Naive B cell (primary cell): ENCODE measurements around the gene ERP44. TPM values are rescaled to one million over a fixed set of nuclear protein-coding genes. Genes with fewer than 3 reads are reported as not detected.
A peak's percentile ranks its signal among the peaks of the same experiment; 100 is the strongest.

Experiments used
- ATAC-seq, 2 donors: fragments of 150-1000 bp; cut with Tn5 transposase; 2 replicates each; pipeline ENCODE4 v1.10.0; 2021; ENCODE audit warnings: low read depth in 2 of 2, mild to moderate bottlenecking in 2 of 2, moderate library complexity in 2 of 2
- DNase-seq: peaks from one replicate; pipeline ENCODE4 v3.0.0; 2022
- H3K27ac Mint-ChIP-seq, 6 donors: one replicate each; pipeline ENCODE4 v1.8.0; 2020 to 2022; ENCODE audit warnings: mild to moderate bottlenecking in 6 of 6, mixed read lengths in 6 of 6, moderate library complexity in 5 of 6, inconsistent platforms in 2 of 6
- H3K27me3 Mint-ChIP-seq, 3 donors: one replicate each; pipeline ENCODE4 v1.8.0; 2021 to 2022; ENCODE audit warnings: mixed read lengths in 3 of 3, mild to moderate bottlenecking in 1 of 3
- H3K36me3 Mint-ChIP-seq, 2 donors: one replicate each; pipeline ENCODE4 v1.8.0; 2020 to 2022; ENCODE audit warnings: mixed read lengths in 2 of 2, inconsistent platforms in 1 of 2, mild to moderate bottlenecking in 1 of 2
- H3K4me1 Mint-ChIP-seq, 3 donors: one replicate each; pipeline ENCODE4 v1.8.0; 2020 to 2022; ENCODE audit warnings: mixed read lengths in 3 of 3, inconsistent platforms in 1 of 3, mild to moderate bottlenecking in 1 of 3, moderate library complexity in 1 of 3
- H3K4me3 Mint-ChIP-seq, 8 donors: one replicate each; pipeline ENCODE4 v1.8.0; 2020 to 2022; ENCODE audit warnings: mild to moderate bottlenecking in 8 of 8, mixed read lengths in 8 of 8, moderate library complexity in 8 of 8, inconsistent platforms in 2 of 8
- H3K9me3 Mint-ChIP-seq, 7 donors: one replicate each; pipeline ENCODE4 v1.8.0; 2020 to 2022; ENCODE audit warnings: mixed read lengths in 7 of 7, mild to moderate bottlenecking in 5 of 7, inconsistent platforms in 2 of 7, moderate library complexity in 1 of 7
- polyA plus RNA-seq, 6 donors: library from polyadenylated mRNA; unstranded; fragments of 300-500 nt; fragmentation: Illumina TruSeq; gene quantifications; one replicate each; pipeline ENCODE4 v1.2.3, GENCODE V29; 2021; ENCODE audit warnings: low read depth in 6 of 6

ERP44 gene
- polyA plus RNA-seq, 6 donors from 2014 or later, result 71.9 to 88.2 (median 76.9) TPM

GRCh38 chr9:99966716-99967115 is 132.1 kb downstream of the ERP44 start:
- Mint-ChIP-seq H3K36me3 (peaks cover 16 to 25% of the 10 kb centered on the region in 2 donors), H3K27ac (no peak overlapping the region), H3K9me3 (no peaks in the 10 kb centered on the region), H3K27me3 (no peaks in the 10 kb centered on the region), H3K4me1 (no peaks in the 10 kb centered on the region), H3K4me3 (no peak overlapping the region)
- ATAC-seq, result no peak
- no peak for DNase-seq

GRCh38 chr9:99966001-99966400 is 132.8 kb downstream of the ERP44 start:
- Mint-ChIP-seq H3K27ac (peak overlapping the region in 1 of 6 donors; percentile 27), H3K4me1 (no peaks in the 10 kb centered on the region), H3K9me3 (no peaks in the 10 kb centered on the region), H3K27me3 (no peaks in the 10 kb centered on the region), H3K36me3 (peaks cover 20 to 32% of the 10 kb centered on the region in 2 donors), H3K4me3 (no peak overlapping the region)
- no peak for ATAC-seq
- no peak for DNase-seq

- H3K4me3 Mint-ChIP-seq, result peak overlapping the region in 1 of 8 donors; percentile 6
- H3K27ac Mint-ChIP-seq, result peak overlapping the region in 1 of 6 donors; percentile 80
- H3K27me3 Mint-ChIP-seq, result no peaks in the 10 kb centered on the region
- H3K36me3 Mint-ChIP-seq, result peaks cover 17 to 40% of the 10 kb centered on the region in 2 donors
- H3K4me1 Mint-ChIP-seq, result no peaks in the 10 kb centered on the region
- ATAC-seq (no peak), DNase-seq (no peak)
- H3K9me3 Mint-ChIP-seq, result no peaks in the 10 kb centered on the region
These were observed 134.5 kb downstream of the ERP44 start for GRCh38 chr9:99964336-99964735.

DNA sequence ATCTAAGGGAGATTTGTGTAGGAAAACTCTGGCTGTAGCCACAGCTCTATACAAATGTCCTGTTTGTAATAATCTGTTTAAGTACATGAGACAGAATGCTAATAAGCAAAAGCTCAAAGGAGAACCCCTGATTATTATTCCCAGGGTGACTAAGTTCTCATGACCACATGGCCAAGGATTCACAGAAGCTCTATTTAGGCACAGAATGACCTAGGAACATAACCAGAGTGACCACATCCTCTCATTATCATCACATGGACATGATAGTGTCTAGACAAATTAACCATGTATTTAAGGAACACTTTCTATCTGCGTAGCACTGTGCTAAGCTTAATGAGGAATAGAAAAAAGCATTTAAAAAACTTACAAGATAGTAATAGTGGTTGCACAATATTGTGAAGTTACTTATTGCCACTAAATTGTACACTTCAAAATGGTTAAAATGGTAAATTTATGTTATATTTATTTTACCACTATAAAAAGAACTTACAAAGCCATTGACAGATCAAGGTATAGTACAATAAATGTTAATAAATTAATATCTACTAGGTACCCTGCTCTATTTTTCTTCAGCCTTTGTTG is 136.0 kb downstream of the ERP44 start:
- Mint-ChIP-seq H3K4me1 (no peaks in the 10 kb centered on the region), H3K27ac (no peak overlapping the region), H3K4me3 (no peak overlapping the region), H3K27me3 (no peaks in the 10 kb centered on the region), H3K36me3 (peaks cover 25 to 36% of the 10 kb centered on the region in 2 donors), H3K9me3 (no peaks in the 10 kb centered on the region)
- ATAC-seq (no peak), DNase-seq (no peak)

DNA sequence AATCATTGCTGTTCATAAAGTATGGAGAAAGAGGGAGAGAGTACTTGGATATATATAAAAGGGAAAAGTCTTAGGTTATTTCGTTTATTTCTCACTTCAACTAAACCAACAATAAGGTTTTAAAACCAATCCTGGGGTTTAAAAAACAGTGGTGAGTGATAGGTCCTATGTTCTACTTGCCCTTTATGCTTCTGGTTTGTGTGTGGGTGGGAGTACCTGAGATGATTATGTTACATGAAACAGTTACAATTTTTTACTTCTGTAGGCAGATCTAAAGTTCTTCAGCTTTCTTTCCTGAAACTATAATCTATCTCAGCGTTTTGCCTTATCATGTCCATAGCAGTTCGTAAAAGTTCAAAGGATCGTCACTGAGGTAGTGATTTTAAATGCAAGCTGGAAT is 143.2 kb downstream of the ERP44 start:
- no peak overlapping the region for H3K4me3 Mint-ChIP-seq
- ATAC-seq (no peak), DNase-seq (no peak)
- peaks cover 12 to 20% of the 10 kb centered on the region in 2 donors for H3K36me3 Mint-ChIP-seq
- no peaks in the 10 kb centered on the region for H3K27me3 Mint-ChIP-seq
- no peak overlapping the region for H3K27ac Mint-ChIP-seq
- H3K4me1 Mint-ChIP-seq, result no peaks in the 10 kb centered on the region
- H3K9me3 Mint-ChIP-seq, result peaks cover 0 to 2% (median 0%) of the 10 kb centered on the region in 7 donors

DNA sequence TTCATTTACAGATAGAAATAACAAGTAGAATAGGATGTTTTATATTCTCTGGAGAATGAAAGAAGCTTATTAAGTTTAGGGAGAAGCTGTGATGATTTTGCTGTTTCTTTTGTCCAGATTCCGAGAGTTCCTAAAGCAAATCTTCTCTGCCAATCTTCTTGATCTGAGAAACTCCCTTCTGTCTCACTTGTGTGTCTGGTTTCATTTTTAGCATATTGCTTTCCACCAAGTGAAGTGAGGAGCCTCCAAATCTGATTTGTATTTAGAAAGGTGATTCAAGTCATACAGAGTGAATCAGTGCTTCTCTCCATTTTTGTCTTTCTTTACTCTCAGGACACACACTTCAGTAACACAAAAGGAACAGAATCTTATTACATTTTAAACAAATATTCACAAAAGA is 144.0 kb downstream of the ERP44 start:
- Mint-ChIP-seq H3K27me3 (no peaks in the 10 kb centered on the region), H3K4me3 (no peak overlapping the region), H3K36me3 (peaks cover 8 to 22% of the 10 kb centered on the region in 2 donors), H3K4me1 (no peaks in the 10 kb centered on the region), H3K27ac (peak overlapping the region in 1 of 6 donors; percentile 26), H3K9me3 (peaks cover 0 to 2% (median 0%) of the 10 kb centered on the region in 7 donors)
- ATAC-seq (no peak), DNase-seq (no peak)

DNA sequence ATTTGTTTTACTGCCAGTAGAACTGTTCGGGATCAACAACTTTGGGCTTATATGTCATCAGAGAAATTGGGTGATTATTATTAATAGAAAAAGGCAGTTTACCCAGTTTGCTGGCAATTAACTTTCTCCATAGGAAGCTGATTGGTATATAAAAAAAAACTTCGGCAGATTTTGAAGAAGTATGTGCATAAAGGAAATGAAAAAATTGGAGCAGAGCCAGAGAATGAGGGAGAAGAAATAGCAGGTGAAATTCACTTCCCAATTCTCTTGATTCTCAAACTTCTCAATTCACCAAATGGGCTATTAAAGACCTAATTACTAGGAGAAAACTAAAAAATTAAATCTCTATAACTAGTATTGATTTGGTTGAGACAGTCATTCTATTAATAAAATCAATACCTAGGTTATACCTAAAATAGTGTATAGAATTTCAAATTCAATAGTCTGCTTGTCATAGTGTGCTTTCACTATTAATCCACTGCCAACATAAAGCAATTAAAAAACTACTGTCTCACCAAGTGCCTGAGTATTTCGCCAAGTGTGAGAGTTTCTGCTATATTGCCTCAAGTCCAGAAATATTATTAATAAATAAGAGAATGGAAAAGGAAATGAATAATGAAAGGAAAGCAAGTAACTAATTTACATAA is 144.8 kb downstream of the ERP44 start:
- H3K4me1 Mint-ChIP-seq, result no peaks in the 10 kb centered on the region
- peaks cover 8 to 20% of the 10 kb centered on the region in 2 donors for H3K36me3 Mint-ChIP-seq
- no peak overlapping the region for H3K27ac Mint-ChIP-seq
- ATAC-seq (no peak), DNase-seq (no peak)
- H3K4me3 Mint-ChIP-seq, result no peak overlapping the region
- peaks cover 0 to 2% (median 0%) of the 10 kb centered on the region in 7 donors for H3K9me3 Mint-ChIP-seq
- no peaks in the 10 kb centered on the region for H3K27me3 Mint-ChIP-seq

- Mint-ChIP-seq H3K36me3 (peaks cover 0 to 10% of the 10 kb centered on the region in 2 donors), H3K27me3 (no peaks in the 10 kb centered on the region), H3K4me3 (no peak overlapping the region), H3K27ac (peak overlapping the region in 1 of 6 donors; percentile 16), H3K4me1 (peaks cover 0 to 3% (median 0%) of the 10 kb centered on the region in 3 donors), H3K9me3 (peaks cover 0 to 2% (median 0%) of the 10 kb centered on the region in 7 donors)
- ATAC-seq, result no peak
- DNase-seq, result no peak
These were observed 149.9 kb downstream of the ERP44 start for GRCh38 chr9:99948896-99949295.

DNA sequence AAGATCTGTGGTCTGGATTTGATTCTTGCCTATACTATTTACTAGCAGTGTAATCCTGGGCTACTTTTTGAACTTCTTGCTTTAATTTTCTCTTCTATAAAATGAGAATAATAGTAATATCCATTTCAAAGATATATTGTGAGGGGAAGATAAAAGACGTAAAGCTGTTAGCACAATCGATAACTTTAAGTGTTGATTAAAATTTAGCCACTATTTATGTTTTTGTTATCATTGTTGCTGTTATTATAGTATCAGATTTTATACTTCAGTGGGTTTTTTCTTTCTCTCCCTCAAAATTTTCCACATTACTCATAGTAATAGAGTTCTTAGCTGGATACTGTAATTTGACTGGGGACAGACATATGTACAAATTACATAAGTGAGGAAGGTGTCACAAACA is 150.3 kb downstream of the ERP44 start:
- H3K36me3 Mint-ChIP-seq, result peaks cover 0 to 13% of the 10 kb centered on the region in 2 donors

GRCh38 chr9:99947395-99947794 is 151.4 kb downstream of the ERP44 start:
- Mint-ChIP-seq H3K27ac (peak overlapping the region in 1 of 6 donors; percentile 67), H3K4me3 (no peak overlapping the region), H3K9me3 (peaks cover 0 to 4% (median 2%) of the 10 kb centered on the region in 7 donors), H3K4me1 (peaks cover 0 to 6% (median 3%) of the 10 kb centered on the region in 3 donors), H3K27me3 (no peaks in the 10 kb centered on the region), H3K36me3 (peaks cover 0 to 14% of the 10 kb centered on the region in 2 donors)
- no peak for DNase-seq
- no peak for ATAC-seq

More for the DNA sequence above, 150.3 kb downstream of the ERP44 start:
- H3K9me3 Mint-ChIP-seq, result peaks cover 0 to 2% (median 0%) of the 10 kb centered on the region in 7 donors
- ATAC-seq (no peak), DNase-seq (no peak)
- H3K27me3 Mint-ChIP-seq, result no peaks in the 10 kb centered on the region
- H3K27ac Mint-ChIP-seq, result peak overlapping the region in 1 of 6 donors; percentile 16
- H3K4me3 Mint-ChIP-seq, result no peak overlapping the region
- H3K4me1 Mint-ChIP-seq, result peaks cover 0 to 3% (median 3%) of the 10 kb centered on the region in 3 donors

DNA sequence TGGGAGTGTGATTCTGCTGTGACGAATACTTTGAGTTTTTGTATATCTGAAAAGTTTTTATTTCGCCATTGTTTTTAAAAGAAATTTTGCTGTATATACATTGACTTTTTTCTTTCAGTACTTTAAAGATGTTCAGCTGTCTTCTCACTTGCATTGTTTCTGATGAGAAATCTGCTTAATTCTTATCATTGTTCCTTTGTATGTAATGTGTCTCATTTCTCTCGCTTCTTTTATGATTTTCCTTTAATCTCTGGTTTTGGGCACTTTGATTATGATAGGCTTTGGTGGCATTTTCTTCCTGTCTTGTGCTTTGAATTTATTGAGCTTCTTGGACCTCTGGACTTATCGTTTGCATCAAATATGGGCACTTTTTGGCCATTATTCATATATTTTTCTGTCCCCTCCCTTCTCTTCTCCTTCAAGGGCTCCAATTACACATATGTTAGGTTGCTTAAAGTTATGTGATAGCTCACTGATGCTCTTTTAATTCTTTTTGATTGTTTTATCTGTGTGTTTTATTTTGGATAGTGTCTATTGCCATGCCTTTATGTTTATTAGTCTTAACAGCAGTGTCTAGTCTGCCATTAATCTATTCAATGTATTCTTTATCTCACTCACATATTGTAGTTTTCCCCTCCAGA is 161.7 kb downstream of the ERP44 start:
- Mint-ChIP-seq H3K9me3 (peaks cover 5 to 24% (median 15%) of the 10 kb centered on the region in 7 donors), H3K27me3 (no peaks in the 10 kb centered on the region), H3K36me3 (peaks cover 27 to 34% of the 10 kb centered on the region in 2 donors), H3K27ac (no peak overlapping the region), H3K4me1 (peaks cover 0 to 15% (median 4%) of the 10 kb centered on the region in 3 donors), H3K4me3 (no peak overlapping the region)
- no peak for ATAC-seq
- DNase-seq, result no peak

DNA sequence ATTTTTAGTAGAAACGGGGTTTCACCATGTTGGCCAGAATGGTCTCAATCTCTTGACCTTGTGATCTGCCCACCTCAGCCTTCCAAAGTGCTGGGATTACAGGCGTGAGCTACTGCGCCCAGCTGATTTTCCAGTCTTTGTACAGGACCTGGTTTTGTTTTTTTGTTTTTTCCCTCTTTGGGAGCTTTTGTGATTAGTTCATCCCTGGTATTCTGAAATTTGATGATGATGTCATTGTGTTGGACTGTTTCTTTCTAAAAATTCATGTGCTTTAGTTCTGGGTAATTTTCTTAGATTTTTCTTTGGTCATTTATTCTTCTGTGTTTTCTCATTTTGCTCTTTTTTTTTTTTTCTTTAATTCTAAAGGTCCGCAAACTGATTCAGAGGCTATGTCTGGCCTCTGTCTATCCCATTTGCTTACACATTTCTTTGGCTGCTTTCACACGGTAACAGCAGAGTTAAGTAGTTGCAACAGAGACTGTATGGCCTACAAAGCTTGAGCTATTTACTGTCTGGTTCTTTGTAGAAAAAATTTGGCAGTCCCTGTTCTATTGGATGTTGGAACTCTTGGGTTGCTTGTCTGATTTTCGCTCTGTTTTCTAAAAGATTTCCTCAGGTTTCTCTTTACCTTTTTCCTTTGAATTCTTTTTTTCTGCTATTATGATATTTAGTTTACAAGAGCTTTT is 167.5 kb downstream of the ERP44 start:
- Mint-ChIP-seq H3K27ac (no peak overlapping the region), H3K4me1 (peaks cover 2 to 12% (median 3%) of the 10 kb centered on the region in 3 donors), H3K27me3 (no peaks in the 10 kb centered on the region), H3K9me3 (peaks cover 0 to 14% (median 9%) of the 10 kb centered on the region in 7 donors), H3K4me3 (no peak overlapping the region), H3K36me3 (peaks cover 16 to 20% of the 10 kb centered on the region in 2 donors)
- no peak for DNase-seq
- no peak for ATAC-seq

DNA sequence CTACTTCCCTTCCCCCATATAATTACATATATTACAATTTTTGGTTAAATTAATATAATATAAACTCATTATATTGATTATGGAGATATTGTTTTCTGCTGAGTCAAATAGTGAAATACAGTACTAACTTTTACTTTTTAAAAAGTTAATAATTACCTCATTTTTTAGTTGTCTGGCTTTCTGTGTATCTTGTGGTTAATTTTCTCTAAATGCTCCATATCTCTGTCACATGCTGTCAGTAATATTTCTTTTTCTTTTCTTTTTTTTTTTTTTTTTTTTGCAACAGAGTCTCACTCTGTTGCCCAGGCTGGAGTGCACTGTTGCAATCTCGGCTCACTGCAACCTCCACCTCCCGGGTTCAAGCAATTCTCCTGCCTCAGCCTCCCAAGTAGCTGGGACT is 169.1 kb downstream of the ERP44 start:
- DNase-seq, result no peak
- no peaks in the 10 kb centered on the region for H3K27me3 Mint-ChIP-seq
- H3K4me3 Mint-ChIP-seq, result no peak overlapping the region
- H3K27ac Mint-ChIP-seq, result no peak overlapping the region
- peaks cover 0 to 22% (median 15%) of the 10 kb centered on the region in 7 donors for H3K9me3 Mint-ChIP-seq
- peaks cover 20 to 28% of the 10 kb centered on the region in 2 donors for H3K36me3 Mint-ChIP-seq
- H3K4me1 Mint-ChIP-seq, result peaks cover 0 to 12% (median 3%) of the 10 kb centered on the region in 3 donors
- no peak for ATAC-seq
